Fibroblast of skin of left quadriceps (primary cell): ENCODE measurements around the gene FIGNL1.

Source experiments
- DNase-seq, 2 experiments: peaks; one replicate each; pipeline ENCODE4 v3.0.0-alpha.2; 2013; ENCODE audit warnings: low read depth in 2 of 2

The FIGNL1 gene

GRCh38 chr7:50397320-50397970, 52.7 kb downstream of the FIGNL1 start:
- no peak for DNase-seq

- DNase-seq = no peak
Observed at GRCh38 chr7:50396856-50397255, 53.3 kb downstream of the FIGNL1 start.

GRCh38 chr7:50394315-50394714, 55.8 kb downstream of the FIGNL1 start:
- DNase-seq = no peak
